HCT116 (cell line): ENCODE data around the gene LSAMP. TPM values are rescaled to one million over a fixed set of nuclear protein-coding genes. Genes with fewer than 3 reads are reported as not detected.

Source experiments
- ATAC-seq: fragments of 200-7000 bp; cut with Tn5 transposase; 2 replicates; pipeline ENCODE4 v1.9.1; 2020; ENCODE audit warnings: mild to moderate bottlenecking, moderate library complexity
- BruUV-seq: library from RNA; stranded (reverse); fragments of 400-500 nt; replicated peaks from 2 replicates; lab custom pipeline; 2021; lab: Mats Ljungman, UMichigan
- CTCF ChIA-PET: fragments of 300-600 bp; sonication (Branson Sonifier 250); formaldehyde crosslinking; loops from one replicate; lab custom pipeline; 2021; ENCODE audit warnings: antibody characterized with exemption; lab: Charles Lee
- POLR2A ChIA-PET: fragments of 300-600, 350-600 bp; sonication (Branson Sonifier 250); formaldehyde crosslinking; loops from one replicate; lab custom pipeline; 2021; ENCODE audit warnings: antibody characterized with exemption; lab: Charles Lee
- RAD21 ChIA-PET, 2 experiments: fragments of 300-600 bp; sonication (Branson Sonifier 250); formaldehyde crosslinking; loops; one replicate each; lab custom pipeline; 2023; ENCODE audit warnings: low total read pairs in 2 of 2; ENCODE audit not compliant: uncharacterized antibody in 2 of 2, unreplicated experiment in 2 of 2, low non-redundant PET in 1 of 2; lab: Charles Lee
- DNase-seq: peaks from one replicate; pipeline ENCODE4 v3.0.0-alpha.2; 2010; ENCODE audit warnings: low read depth, low spot score
- H2AFZ ChIP-seq: fragments of 200-600 bp; shearing (Covaris generic), sonication (generic); 2 replicates; pipeline ENCODE4 v1.6.1; 2017; ENCODE audit warnings: low read depth, mixed run types, mixed read lengths, antibody characterized with exemption, low read length; ENCODE audit not compliant: poor library complexity, severe bottlenecking
- H3K27ac ChIP-seq: 2 replicates; pipeline ENCODE4 v1.5.1; 2012; ENCODE audit warnings: low read depth, low read length
- H3K27me3 ChIP-seq: fragments of 200-600 bp; sonication (generic); 2 replicates; pipeline ENCODE4 v1.6.1; 2016; ENCODE audit warnings: mixed run types, low read length, mixed read lengths; ENCODE audit not compliant: insufficient read depth
- H3K36me3 ChIP-seq, 2 experiments: fragments of 200-500 bp in 1 of 2; fragments of 200-600 bp in 1 of 2; sonication (Bioruptor generic) in 1 of 2; sonication (generic) in 1 of 2; 2 replicates each; pipeline versions ENCODE4 v1.5.1 to v1.6.1; 2014 to 2016; ENCODE audit warnings: low read length in 2 of 2, inconsistent platforms in 1 of 2, mixed read lengths in 1 of 2, mixed run types in 1 of 2; ENCODE audit not compliant: insufficient read depth in 2 of 2, control insufficient read depth in 1 of 2
- H3K4me1 ChIP-seq, 2 experiments: fragments of 200-600 bp in 1 of 2; sonication (generic) in 1 of 2; 2 replicates each; pipeline versions ENCODE4 v1.5.1 to v1.6.1; 2012 to 2017; ENCODE audit warnings: low read length in 2 of 2, inconsistent platforms in 1 of 2, mild to moderate bottlenecking in 1 of 2, mixed read lengths in 1 of 2, mixed run types in 1 of 2, moderate library complexity in 1 of 2; ENCODE audit not compliant: insufficient read depth in 2 of 2, control insufficient read depth in 1 of 2
- H3K4me2 ChIP-seq: fragments of 200-600 bp; sonication (generic); 2 replicates; pipeline ENCODE4 v1.6.1; 2017; ENCODE audit warnings: mixed run types, low read length, mixed read lengths
- H3K4me3 ChIP-seq, 2 experiments: fragments of 200-600 bp in 1 of 2; sonication (generic) in 1 of 2; replicated peaks in 1 of 2; 2 replicates each; pipeline ENCODE4 v1.5.1; 2011 to 2016; ENCODE audit warnings: low read length in 2 of 2, control low read depth in 1 of 2, low read depth in 1 of 2, mild to moderate bottlenecking in 1 of 2, mixed read lengths in 1 of 2, mixed run types in 1 of 2
- H3K79me2 ChIP-seq: fragments of 200-600 bp; sonication (generic); 2 replicates; pipeline ENCODE4 v1.6.1; 2017; ENCODE audit warnings: mild to moderate bottlenecking, mixed run types, low read length, moderate library complexity, mixed read lengths; ENCODE audit not compliant: insufficient read depth
- H3K9ac ChIP-seq: fragments of 200-600 bp; sonication (generic); 2 replicates; pipeline ENCODE4 v1.6.1; 2016; ENCODE audit warnings: low read length, mixed read lengths
- H3K9me2 ChIP-seq: fragments of 200-600 bp; sonication (generic), shearing (Covaris generic); 2 replicates; pipeline ENCODE4 v1.6.1; 2017; ENCODE audit warnings: mixed run types, mild to moderate bottlenecking, moderate library complexity; ENCODE audit not compliant: insufficient read depth
- H3K9me3 ChIP-seq, 2 experiments: fragments of 200-500 bp in 1 of 2; fragments of 200-600 bp in 1 of 2; sonication (Bioruptor generic) in 1 of 2; sonication (generic) in 1 of 2; 2 replicates each; pipeline ENCODE4 v1.6.1; 2014 to 2017; ENCODE audit warnings: low read length in 2 of 2, mixed read lengths in 2 of 2, inconsistent platforms in 1 of 2, low read depth in 1 of 2, mild to moderate bottlenecking in 1 of 2, mixed run types in 1 of 2, moderate library complexity in 1 of 2; ENCODE audit not compliant: control insufficient read depth in 1 of 2, insufficient read depth in 1 of 2
- H4K20me1 ChIP-seq: fragments of 200-600 bp; sonication (generic), shearing (Covaris generic); 2 replicates; pipeline ENCODE4 v1.6.1; 2017; ENCODE audit warnings: mixed run types, mild to moderate bottlenecking, moderate library complexity; ENCODE audit not compliant: insufficient read depth
- CEBPB ChIP-seq: IDR thresholded peaks from 2 replicates; pipeline ENCODE4 v1.6.1; 2012; ENCODE audit warnings: low read depth
- CTCF ChIP-seq, 3 experiments: fragments of 200-600 bp in 1 of 3; sonication (generic) in 1 of 3; IDR thresholded peaks in 2 of 3; conservative IDR thresholded peaks in 1 of 3; 2 replicates each; pipeline ENCODE4 v1.5.1; 2012 to 2017; ENCODE audit warnings: low read depth in 2 of 3, low read length in 2 of 3, antibody characterized with exemption in 1 of 3, borderline replicate concordance in 1 of 3, control low read depth in 1 of 3, mild to moderate bottlenecking in 1 of 3, mixed read lengths in 1 of 3, mixed run types in 1 of 3, moderate library complexity in 1 of 3; ENCODE audit not compliant: insufficient read depth in 1 of 3
- EZH2 ChIP-seq: fragments of 200-600 bp; sonication (generic); IDR thresholded peaks from 2 replicates; pipeline ENCODE4 v1.6.1; 2017; ENCODE audit warnings: antibody characterized with exemption, mixed run types
- POLR2A ChIP-seq: IDR thresholded peaks from 2 replicates; pipeline ENCODE4 v1.7.0; 2011; ENCODE audit warnings: borderline replicate concordance; ENCODE audit not compliant: insufficient read depth, insufficient read length; ENCODE audit errors: extremely low read depth
- SP1 ChIP-seq: IDR thresholded peaks from 2 replicates; pipeline ENCODE4 v1.6.1; 2012; ENCODE audit warnings: low read depth
- YY1 ChIP-seq: IDR thresholded peaks from 2 replicates; pipeline ENCODE4 v1.6.1; 2011; ENCODE audit warnings: low read length, low read depth, moderate library complexity, mild to moderate bottlenecking; ENCODE audit not compliant: insufficient replicate concordance; ENCODE audit errors: extremely low read depth
- intact Hi-C: fragments of 100-400 bp; cut with micrococcal nuclease; formaldehyde crosslinking; loops from 2 replicates; pipeline ENCODE4 v1.10.0; 2022
- total RNA-seq: library from RNA; stranded (reverse); gene quantifications from one replicate; pipeline ENCODE4 v1.2.1, GENCODE V29; 2021; ENCODE audit not compliant: unreplicated experiment

The LSAMP gene
- total RNA-seq, 1 experiment from 2014 or later = 0.25 TPM

GRCh38 chr3:116135457-116136085, 309.7 kb downstream of the LSAMP start:
- TF ChIP-seq SP1 (no peak), CEBPB (no peak), EZH2 (no peak), CTCF (IDR thresholded peaks at IDR 0.05 in 2 of 3, conservative IDR thresholded peaks at IDR 0.05 in 1 of 3; ENCODE audit: borderline replicate concordance in 1 of 3, insufficient read depth in 1 of 3, low read depth in 2 of 3, low read length in 2 of 3) (no peak), POLR2A (no peak), YY1 (no peak)
- TF ChIP-seq, all 23 proteins: peak for 0
- no peak for DNase-seq
- no TSS peak for BruUV-seq

More at GRCh38 chr3:116135457-116136085, 309.7 kb downstream of the LSAMP start:
- H3K79me2 ChIP-seq = no peaks in the 10 kb centered on the region
- no peaks in the 10 kb centered on the region for H4K20me1 ChIP-seq
- no peaks in the 10 kb centered on the region for H3K9me2 ChIP-seq
- H3K4me1 ChIP-seq = no peaks in the 10 kb centered on the region
- no peak overlapping the region for H3K4me2 ChIP-seq
- no peaks in the 10 kb centered on the region for H3K27me3 ChIP-seq
- H3K9me3 ChIP-seq = no peaks in the 10 kb centered on the region
- H2AFZ ChIP-seq = no peak overlapping the region
- H3K27ac ChIP-seq = no peak overlapping the region
- ATAC-seq = no peak
- intact Hi-C loops = no loop called here
- RAD21 ChIA-PET = no interaction called here
- H3K36me3 ChIP-seq = no peaks in the 10 kb centered on the region
- POLR2A ChIA-PET = no interaction called here
- CTCF ChIA-PET = no interaction called here
- no peak overlapping the region for H3K4me3 ChIP-seq
- no peak overlapping the region for H3K9ac ChIP-seq
